ENCODE measurements around the gene RPGRIP1L. TPM values are rescaled to one million over a fixed set of nuclear protein-coding genes. Genes with fewer than 3 reads are reported as not detected.

The RPGRIP1L gene
- total RNA-seq, 1 experiment from 2014 or later = 12.7 TPM

- no peak overlapping the region for H3K27ac ChIP-seq (ENCODE audit: low read length)
- no peaks in the 10 kb centered on the region for H3K9me3 ChIP-seq (ENCODE audit: control insufficient read depth, insufficient read depth, low read depth, low read length)
- POLR2A ChIA-PET = no interaction called here
- no peaks in the 10 kb centered on the region for H3K4me1 ChIP-seq (ENCODE audit: control insufficient read depth, insufficient read depth, low read length)
- ATAC-seq (no peak), DNase-seq (ENCODE audit: low read depth, low spot score) (no peak)
- intact Hi-C loops (cut with micrococcal nuclease; ENCODE audit: unreplicated experiment) = no loop called here
- TF ChIP-seq CTCF (IDR thresholded peaks at IDR 0.05) (no peak), TCF7L2 (IDR thresholded peaks at IDR 0.05; ENCODE audit: low read depth, low read length) (no peak), REST (IDR thresholded peaks at IDR 0.05; ENCODE audit: insufficient read depth in 1 of 2, low read depth in 2 of 2, low read length in 1 of 2) (no peak), SIN3A (IDR thresholded peaks at IDR 0.05; ENCODE audit: borderline replicate concordance, insufficient read depth, low read depth, low read length) (no peak), POLR2AphosphoS5 (IDR thresholded peaks at IDR 0.05; ENCODE audit: low read depth, low read length) (no peak)
- in situ Hi-C loops (cut with HindIII; ENCODE audit: low pct_unique_long_range_greater_than_20kb, low sequenced_read_pairs) = no loop called here
- H3K36me3 ChIP-seq (ENCODE audit: control insufficient read depth, insufficient read depth, low read length) = no peaks in the 10 kb centered on the region
- CTCF ChIA-PET = no interaction called here
- no peak overlapping the region for H3K4me3 ChIP-seq (ENCODE audit: low read depth in 2 of 2, low read length in 2 of 2)
- H3K27me3 ChIP-seq (ENCODE audit: control insufficient read depth, insufficient read depth, low read length) = no peaks in the 10 kb centered on the region
- BruUV-seq (replicated peaks) = no TSS peak
Observed at GRCh38 chr16:53580038-53580802, 123.4 kb downstream of the RPGRIP1L start.

GRCh38 chr16:53576904-53577303 lies 126.8 kb downstream of the RPGRIP1L start:
- BruUV-seq (replicated peaks) = no TSS peak

More at GRCh38 chr16:53576904-53577303, 126.8 kb downstream of the RPGRIP1L start:
- intact Hi-C loops (cut with micrococcal nuclease; ENCODE audit: unreplicated experiment) = no loop called here
- in situ Hi-C loops (cut with HindIII; ENCODE audit: low pct_unique_long_range_greater_than_20kb, low sequenced_read_pairs) = no loop called here
- Histone ChIP-seq H3K9me3 (ENCODE audit: control insufficient read depth, insufficient read depth, low read depth, low read length) (no peaks in the 10 kb centered on the region), H3K4me1 (ENCODE audit: control insufficient read depth, insufficient read depth, low read length) (no peaks in the 10 kb centered on the region), H3K36me3 (ENCODE audit: control insufficient read depth, insufficient read depth, low read length) (no peaks in the 10 kb centered on the region), H3K27ac (ENCODE audit: low read length) (no peak overlapping the region), H3K27me3 (ENCODE audit: control insufficient read depth, insufficient read depth, low read length) (no peaks in the 10 kb centered on the region), H3K4me3 (ENCODE audit: low read depth in 2 of 2, low read length in 2 of 2) (no peak overlapping the region)
- DNase-seq (ENCODE audit: low read depth, low spot score) = no peak
- ChIA-PET POLR2A (no interaction called here), CTCF (no interaction called here)
- TF ChIP-seq CTCF (IDR thresholded peaks at IDR 0.05) = no peak
- TF ChIP-seq REST (IDR thresholded peaks at IDR 0.05; ENCODE audit: insufficient read depth in 1 of 2, low read depth in 2 of 2, low read length in 1 of 2) = no peak
- TF ChIP-seq SIN3A (IDR thresholded peaks at IDR 0.05; ENCODE audit: borderline replicate concordance, insufficient read depth, low read depth, low read length) = no peak
- TF ChIP-seq POLR2AphosphoS5 (IDR thresholded peaks at IDR 0.05; ENCODE audit: low read depth, low read length) = no peak
- no peak for TF ChIP-seq TCF7L2 (IDR thresholded peaks at IDR 0.05; ENCODE audit: low read depth, low read length)
- no peak for ATAC-seq
